MM.1S (cell line): ENCODE measurements around the gene THG1L.

ENCODE experiments used
- DNase-seq: peaks from one replicate; pipeline ENCODE4 v3.0.0-alpha.2; 2015
- H2AFZ ChIP-seq: fragments of 300-600 bp; sonication (generic); 2 replicates; pipeline ENCODE4 v1.6.0; 2016; ENCODE audit warnings: antibody characterized with exemption, low read length
- H3F3A ChIP-seq: fragments of 300-600 bp; sonication (generic); 2 replicates; pipeline ENCODE4 v1.6.1; 2016; ENCODE audit warnings: mild to moderate bottlenecking, antibody characterized with exemption, low read length, moderate library complexity, mixed read lengths; ENCODE audit not compliant: insufficient read depth
- H3K27ac ChIP-seq: fragments of 300-600 bp; sonication (generic); 2 replicates; pipeline ENCODE4 v1.5.1; 2016; ENCODE audit warnings: mild to moderate bottlenecking, low read length
- H3K27me3 ChIP-seq: fragments of 300-600 bp; sonication (generic); replicated peaks from 2 replicates; pipeline ENCODE4 v1.6.0; 2016; ENCODE audit warnings: low read length; ENCODE audit not compliant: insufficient read depth
- H3K36me3 ChIP-seq: fragments of 300-600 bp; sonication (generic); replicated peaks from 2 replicates; pipeline ENCODE4 v1.6.1; 2016; ENCODE audit warnings: mild to moderate bottlenecking, low read length, mixed read lengths; ENCODE audit not compliant: insufficient read depth
- H3K4me1 ChIP-seq: fragments of 300-600 bp; sonication (generic); 2 replicates; pipeline ENCODE4 v1.6.1; 2016; ENCODE audit warnings: low read length, mixed read lengths
- H3K4me2 ChIP-seq: fragments of 300-600 bp; sonication (generic); 2 replicates; pipeline ENCODE4 v1.6.0; 2016; ENCODE audit warnings: low read depth, low read length
- H3K4me3 ChIP-seq: fragments of 300-600 bp; sonication (generic); 2 replicates; pipeline ENCODE4 v1.5.1; 2016; ENCODE audit warnings: low read length, mixed read lengths
- H3K79me2 ChIP-seq: fragments of 300-600 bp; sonication (generic); 2 replicates; pipeline ENCODE4 v1.6.1; 2016; ENCODE audit warnings: mixed run types, low read length, mixed read lengths
- H3K9ac ChIP-seq: fragments of 300-600 bp; sonication (generic); 2 replicates; pipeline ENCODE4 v1.6.1; 2016; ENCODE audit warnings: low read length, mixed read lengths
- H3K9me2 ChIP-seq: fragments of 300-600 bp; sonication (generic); replicated peaks from 2 replicates; pipeline ENCODE4 v1.6.1; 2016; ENCODE audit warnings: mild to moderate bottlenecking, low read length, mixed read lengths; ENCODE audit not compliant: insufficient read depth
- H3K9me3 ChIP-seq: fragments of 300-600 bp; sonication (generic); replicated peaks from 2 replicates; pipeline ENCODE4 v1.6.1; 2016; ENCODE audit warnings: mild to moderate bottlenecking, low read length, mixed read lengths; ENCODE audit not compliant: insufficient read depth
- H4K20me1 ChIP-seq: fragments of 300-600 bp; sonication (generic); 2 replicates; pipeline ENCODE4 v1.6.1; 2016; ENCODE audit warnings: mild to moderate bottlenecking, low read length, moderate library complexity, mixed read lengths; ENCODE audit not compliant: insufficient read depth
- CTCF ChIP-seq: fragments of 300-600 bp; sonication (generic); IDR thresholded peaks from 2 replicates; pipeline ENCODE4 v1.5.1; 2016; ENCODE audit warnings: antibody characterized with exemption, low read length, mixed read lengths
- EZH2 ChIP-seq: fragments of 300-600 bp; sonication (generic); optimal IDR thresholded peaks from 2 replicates; pipeline ENCODE3; 2017; ENCODE audit warnings: low read depth, mild to moderate bottlenecking, antibody characterized with exemption, low read length, mixed read lengths
- EZH2phosphoT487 ChIP-seq: fragments of 300-600 bp; sonication (generic); IDR thresholded peaks from 2 replicates; pipeline ENCODE4 v1.6.1; 2018; ENCODE audit warnings: antibody characterized with exemption, low read length

THG1L gene

GRCh38 chr5:157741131-157741530 lies 9.9 kb downstream of the THG1L start:
- Histone ChIP-seq H3F3A (no peaks in the 10 kb centered on the region), H2AFZ (no peak overlapping the region), H3K4me3 (no peak overlapping the region), H4K20me1 (no peaks in the 10 kb centered on the region), H3K4me1 (peaks cover 6% of the 10 kb centered on the region; the same call in 1 of the 2 replicates), H3K27me3 (no peaks in the 10 kb centered on the region), H3K4me2 (no peak overlapping the region), H3K36me3 (no peaks in the 10 kb centered on the region; the same call in 1 of the 2 replicates), H3K79me2 (peaks cover 15% of the 10 kb centered on the region), H3K9me2 (no peaks in the 10 kb centered on the region), H3K27ac (no peak overlapping the region), H3K9ac (no peak overlapping the region), H3K9me3 (no peaks in the 10 kb centered on the region)
- no peak for DNase-seq
- TF ChIP-seq CTCF: no peak
- TF ChIP-seq EZH2phosphoT487: no peak
- no peak for TF ChIP-seq EZH2

GRCh38 chr5:157743163-157744050 lies 12.2 kb downstream of the THG1L start, which contains the start of gene LSM11:
Gene LSM11, plus strand, starts transcription at chr5:157743712. Its CDS starts 39 bp downstream, at chr5:157743751.
- Histone ChIP-seq H3K4me3 (peak within 1 kb of the TSS; percentile 78), H3K27ac (no peak within 1 kb of the TSS), H3K9me2 (no peaks in the 10 kb centered on the region), H4K20me1 (no peaks in the 10 kb centered on the region), H2AFZ (peak within 1 kb of the TSS; percentile 90), H3F3A (no peaks in the 10 kb centered on the region), H3K79me2 (peaks cover 16% of the 10 kb centered on the region), H3K27me3 (no peaks in the 10 kb centered on the region), H3K9me3 (no peaks in the 10 kb centered on the region), H3K4me2 (peak within 1 kb of the TSS; percentile 89), H3K9ac (peak within 1 kb of the TSS; percentile 75), H3K4me1 (peaks cover 12% of the 10 kb centered on the region; the same call in 1 of the 2 replicates), H3K36me3 (no peaks in the 10 kb centered on the region)
- TF ChIP-seq CTCF: peak; percentile 98
- TF ChIP-seq EZH2phosphoT487: no peak
- peak; percentile 88 for DNase-seq

GRCh38 chr5:157744051-157745011 lies 13.1 kb downstream of the THG1L start:
- TF ChIP-seq EZH2: no peak
- no peak for TF ChIP-seq CTCF
- Histone ChIP-seq H3K79me2 (peaks cover 19% of the 10 kb centered on the region), H3K4me1 (peaks cover 12% of the 10 kb centered on the region; the same call in 1 of the 2 replicates), H3F3A (no peaks in the 10 kb centered on the region), H3K27me3 (no peaks in the 10 kb centered on the region), H2AFZ (peak overlapping the region; percentile 90), H3K9me2 (no peaks in the 10 kb centered on the region), H3K4me3 (peak overlapping the region; percentile 78), H3K9ac (peak overlapping the region; percentile 75), H3K9me3 (no peaks in the 10 kb centered on the region), H3K36me3 (no peaks in the 10 kb centered on the region), H3K27ac (no peak overlapping the region), H4K20me1 (no peaks in the 10 kb centered on the region), H3K4me2 (peak overlapping the region; percentile 89)
- DNase-seq: no peak
